Activated CD8-positive, alpha-beta T cell treated with anti-CD3 and anti-CD28 coated beads for 36 hours (primary cell): Measurements from ENCODE around the gene RAB18. TPM values are rescaled to one million over a fixed set of nuclear protein-coding genes. Genes with fewer than 3 reads are reported as not detected.

Experiments used
- ATAC-seq: fragments of 200-7000 bp; cut with Tn5 transposase; one replicate; pipeline ENCODE4 v1.10.0; 2021; ENCODE audit warnings: mild to moderate bottlenecking, moderate library complexity
- CTCF ChIA-PET: fragments of 350-600 bp; sonication (Branson Sonifier 250); formaldehyde crosslinking; loops from one replicate; lab custom pipeline; 2021; ENCODE audit warnings: antibody characterized with exemption; lab: Charles Lee
- POLR2A ChIA-PET: fragments of 350-600 bp; sonication (Branson Sonifier 250); formaldehyde crosslinking; loops from one replicate; lab custom pipeline; 2021; ENCODE audit warnings: antibody characterized with exemption; lab: Charles Lee
- DNase-seq: peaks from one replicate; pipeline ENCODE4 v3.0.0-alpha.2; 2020
- H3K27ac Mint-ChIP-seq: one replicate; pipeline ENCODE4 v1.8.0; 2021; ENCODE audit warnings: mild to moderate bottlenecking, mixed read lengths
- H3K27me3 Mint-ChIP-seq: one replicate; pipeline ENCODE4 v1.8.0; 2021; ENCODE audit warnings: mixed read lengths
- H3K36me3 Mint-ChIP-seq: one replicate; pipeline ENCODE4 v1.8.0; 2021; ENCODE audit warnings: low read depth, mixed read lengths
- H3K4me1 Mint-ChIP-seq: one replicate; pipeline ENCODE4 v1.8.0; 2021; ENCODE audit warnings: low read depth, mixed read lengths
- H3K4me3 Mint-ChIP-seq: one replicate; pipeline ENCODE4 v1.8.0; 2021; ENCODE audit warnings: mild to moderate bottlenecking, moderate library complexity, mixed read lengths
- H3K9me3 Mint-ChIP-seq: one replicate; pipeline ENCODE4 v1.8.0; 2021; ENCODE audit warnings: mixed read lengths
- CTCF ChIP-seq: fragments of 200-600 bp; IDR thresholded peaks from one replicate; pipeline ENCODE4 v1.8.0; 2022; ENCODE audit warnings: antibody characterized with exemption, mild to moderate bottlenecking
- intact Hi-C: fragments of 100-400 bp; cut with micrococcal nuclease; formaldehyde crosslinking; loops from one replicate; pipeline ENCODE4 v1.10.0; 2022
- total RNA-seq, 2 experiments: library from RNA; stranded (reverse); gene quantifications; one replicate each; pipeline ENCODE4 v1.2.3, GENCODE V29; 2021

RAB18 gene
- total RNA-seq, 2 experiments from 2014 or later: 42.0 to 47.2 TPM

DNA sequence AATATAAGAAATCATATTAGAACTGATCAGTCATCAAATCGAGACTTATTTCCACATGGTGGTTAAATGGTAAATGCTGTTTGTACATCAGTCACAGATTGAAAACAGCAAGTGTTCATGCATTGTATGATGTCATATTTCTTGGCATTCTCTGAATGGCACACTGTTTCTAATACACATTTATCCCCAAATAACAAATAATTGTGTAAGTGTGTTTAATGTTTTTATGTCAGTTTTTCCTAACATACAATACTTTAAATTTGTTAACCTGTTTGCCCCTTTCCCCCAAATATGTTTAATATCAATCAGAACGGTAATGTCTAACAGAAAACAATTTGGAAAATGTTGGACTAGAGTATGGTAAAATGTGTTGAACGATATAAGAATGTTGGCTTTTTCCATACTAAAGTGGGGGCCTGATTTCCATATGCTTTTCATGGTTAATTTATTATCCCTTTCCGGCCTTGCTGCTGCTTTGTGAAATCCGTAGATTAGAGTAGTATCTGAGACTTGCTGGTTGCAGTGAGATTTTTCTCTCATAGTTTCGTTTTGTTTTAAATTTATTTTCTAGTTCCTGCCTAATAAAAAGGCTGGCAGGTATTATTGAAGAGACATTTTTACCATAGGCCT, 23.7 kb downstream of the RAB18 start:
- Mint-ChIP-seq H3K36me3 (peaks cover 27% of the 10 kb centered on the region), H3K4me1 (peaks cover 72% of the 10 kb centered on the region), H3K27me3 (no peaks in the 10 kb centered on the region), H3K9me3 (no peaks in the 10 kb centered on the region), H3K27ac (peak overlapping the region; percentile 17), H3K4me3 (no peak overlapping the region)
- ATAC-seq (no peak), DNase-seq (no peak)
- intact Hi-C loops: no loop called here
- no peak for TF ChIP-seq CTCF
- CTCF ChIA-PET: interaction anchor here (1.0 kb wide), 1 partner anchor 82 kb away, joined by 5 read pairs; no protein-coding TSS in a partner anchor
- POLR2A ChIA-PET: no interaction called here

DNA sequence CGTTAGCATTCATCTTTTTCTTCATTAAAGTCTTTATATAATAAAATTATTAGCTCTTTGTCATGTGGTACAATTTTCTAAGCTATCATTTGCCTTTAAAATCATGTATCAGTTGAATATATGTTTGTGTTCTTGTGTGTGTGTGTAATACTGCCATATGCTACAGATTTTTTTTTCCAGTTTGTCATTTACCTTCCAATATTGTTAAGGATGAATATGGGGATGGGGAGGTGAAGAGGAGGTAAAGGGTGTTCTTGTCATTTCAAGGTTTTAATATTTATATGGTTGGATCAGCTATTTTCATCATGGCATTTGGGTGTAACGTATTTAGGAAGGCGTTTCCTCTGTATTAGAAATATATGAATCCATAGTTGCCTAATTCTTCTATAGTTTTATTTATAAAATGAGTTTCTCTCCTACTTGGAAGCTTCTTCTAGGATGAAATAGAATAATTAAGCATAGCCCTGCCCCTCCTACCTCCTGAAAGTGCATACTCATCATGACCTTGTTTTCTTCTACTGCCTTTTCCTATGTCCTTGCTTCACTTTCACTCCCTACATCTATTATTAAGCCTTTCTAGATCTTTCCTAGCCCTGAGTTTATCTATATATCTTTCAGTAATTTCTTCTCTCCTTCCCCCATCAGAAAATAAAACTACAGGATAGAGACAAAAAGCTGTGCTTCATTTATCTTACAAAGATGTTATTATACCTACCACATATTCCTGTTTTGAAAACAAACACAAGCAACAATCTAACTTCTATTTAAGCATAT, 25.1 kb downstream of the RAB18 start:
- H3K4me1 Mint-ChIP-seq: peaks cover 63% of the 10 kb centered on the region
- no peak overlapping the region for H3K4me3 Mint-ChIP-seq
- peaks cover 31% of the 10 kb centered on the region for H3K36me3 Mint-ChIP-seq
- intact Hi-C loops: no loop called here
- H3K27ac Mint-ChIP-seq: peak overlapping the region; percentile 72
- TF ChIP-seq CTCF: no peak
- no peaks in the 10 kb centered on the region for H3K9me3 Mint-ChIP-seq
- ATAC-seq: no peak
- ChIA-PET CTCF (interaction anchor here (1.0 kb wide), 1 partner anchor 84 kb away, joined by 5 read pairs; no protein-coding TSS in a partner anchor), POLR2A (interaction anchor here (1.8 kb wide), 1 partner anchor 25 kb away, joined by 4 read pairs; the partner anchor contains the start of gene RAB18)
- no peak for DNase-seq
- no peaks in the 10 kb centered on the region for H3K27me3 Mint-ChIP-seq

- H3K4me1 Mint-ChIP-seq: peaks cover 51% of the 10 kb centered on the region
- H3K4me3 Mint-ChIP-seq: no peak overlapping the region
- ChIA-PET CTCF (no interaction called here), POLR2A (interaction anchor here (0.7 to 2.1 kb wide), 2 partner anchors 27 to 1001 kb away, joined by 3 to 5 read pairs; no protein-coding TSS in a partner anchor)
- DNase-seq (no peak), ATAC-seq (no peak)
- peaks cover 27% of the 10 kb centered on the region for H3K36me3 Mint-ChIP-seq
- intact Hi-C loops: no loop called here
- H3K27me3 Mint-ChIP-seq: no peaks in the 10 kb centered on the region
- H3K9me3 Mint-ChIP-seq: no peaks in the 10 kb centered on the region
- no peak for TF ChIP-seq CTCF
- no peak overlapping the region for H3K27ac Mint-ChIP-seq
Measured at GRCh38 chr10:27530477-27530876, 26.4 kb downstream of the RAB18 start.

GRCh38 chr10:27531336-27531847, 27.3 kb downstream of the RAB18 start:
- POLR2A ChIA-PET: interaction anchor here (2.1 kb wide), 1 partner anchor 28 kb away, joined by 5 read pairs; no protein-coding TSS in a partner anchor
- H3K4me3 Mint-ChIP-seq: no peak overlapping the region
- CTCF ChIA-PET: no interaction called here

More at GRCh38 chr10:27531336-27531847, 27.3 kb downstream of the RAB18 start:
- DNase-seq: no peak
- H3K4me1 Mint-ChIP-seq: peaks cover 42% of the 10 kb centered on the region
- no peak for ATAC-seq
- no peaks in the 10 kb centered on the region for H3K9me3 Mint-ChIP-seq
- no peaks in the 10 kb centered on the region for H3K27me3 Mint-ChIP-seq
- intact Hi-C loops: no loop called here
- TF ChIP-seq CTCF: no peak
- peak overlapping the region; percentile 63 for H3K27ac Mint-ChIP-seq
- peaks cover 27% of the 10 kb centered on the region for H3K36me3 Mint-ChIP-seq
